ENCODE results near the gene RHBDL1.

GRCh38 chr16:629833-630248, 45.6 kb upstream of the RHBDL1 start:
- no peak for TF ChIP-seq SMAD1 (IDR thresholded peaks at IDR 0.05; ENCODE audit: low read depth, partially characterized antibody)
- no peak for TF ChIP-seq ZZZ3 (IDR thresholded peaks at IDR 0.05; ENCODE audit: control insufficient read depth, insufficient read length, low read depth)
- TF ChIP-seq FOS (IDR thresholded peaks at IDR 0.05; ENCODE audit: borderline replicate concordance, extremely low read depth, insufficient read length) = no peak
- TF ChIP-seq ZBTB33 (IDR thresholded peaks at IDR 0.05) = no peak
